GM21367 (cell line): Measurements from ENCODE around the gene PRKCH.
"Not testable (repeated sequence)": the region's sequence is repeated elsewhere in the genome, so short reads cannot be mapped to it uniquely, and the experiment has no call there.

Experiments used
- ATAC-seq: cut with Tn5 transposase; IDR thresholded peaks from one replicate; pipeline ENCODE4 v1.9.1; 2021; ENCODE audit not compliant: unreplicated experiment

Gene PRKCH

GRCh38 chr14:61451891-61452400 lies 130.6 kb downstream of the PRKCH start:
- ATAC-seq, result no peak

- no peak for ATAC-seq
These were observed 131.1 kb downstream of the PRKCH start for GRCh38 chr14:61452452-61452851.

GRCh38 chr14:61453103-61453767 lies 131.9 kb downstream of the PRKCH start:
- ATAC-seq, result no peak

DNA sequence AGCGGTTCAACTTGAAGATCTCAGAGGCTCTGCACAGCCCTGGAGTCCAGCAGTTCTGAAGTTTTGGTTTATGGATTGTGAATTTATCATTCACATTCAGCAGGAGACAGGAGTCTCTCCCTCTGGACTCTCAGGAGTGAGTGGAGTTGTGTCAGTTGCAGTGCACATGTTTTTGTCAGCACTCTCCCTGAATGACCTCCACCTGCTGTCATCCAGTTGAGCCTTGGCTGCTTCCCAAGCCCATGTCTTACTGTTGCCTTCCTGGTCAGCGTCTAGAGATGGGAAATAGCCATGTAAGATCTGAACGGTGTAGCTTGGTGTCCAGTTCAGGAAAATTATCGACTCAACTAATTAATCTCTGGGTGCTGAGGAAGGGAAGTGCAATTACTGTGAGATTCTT lies 133.2 kb downstream of the PRKCH start:
- no peak for ATAC-seq

DNA sequence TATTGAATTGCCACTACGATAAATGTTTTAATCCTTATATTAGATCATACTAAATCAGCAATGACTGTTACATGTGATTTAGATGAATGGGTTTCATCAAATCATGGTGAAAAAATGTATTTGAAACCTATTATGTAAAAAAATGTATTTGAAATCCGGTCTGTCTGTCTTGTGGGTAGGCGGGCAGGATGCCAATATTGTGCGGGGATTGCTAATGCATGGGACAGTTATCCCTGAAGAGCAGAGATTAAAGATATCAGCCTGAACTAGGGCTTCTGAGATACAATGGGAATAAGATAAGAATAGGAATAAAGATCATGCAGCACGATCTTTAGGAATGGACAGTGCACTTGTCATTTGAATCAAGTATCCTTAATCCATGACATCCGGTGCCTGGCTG lies 134.0 kb downstream of the PRKCH start:
- no peak for ATAC-seq

DNA sequence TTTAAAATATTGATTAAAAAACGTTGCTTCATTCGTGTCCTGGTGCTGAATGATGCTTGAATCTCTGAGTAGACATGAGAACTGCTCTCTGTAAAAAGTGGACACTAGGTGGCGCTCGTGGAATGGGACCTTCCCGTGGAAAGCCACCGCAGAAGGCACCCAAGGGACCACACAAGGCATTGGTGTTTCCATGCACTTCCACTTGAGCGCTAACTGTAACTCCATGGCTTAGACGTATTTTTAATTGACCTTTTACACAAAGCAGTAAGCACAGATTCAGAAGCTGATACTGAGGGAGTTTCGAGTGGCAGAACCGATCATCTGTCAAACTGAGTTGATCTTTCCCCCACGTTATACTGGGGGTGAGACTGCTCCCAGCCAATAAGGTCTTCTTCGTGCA lies 135.3 kb downstream of the PRKCH start:
- ATAC-seq, result peak; percentile 71

GRCh38 chr14:61458766-61459165 lies 137.4 kb downstream of the PRKCH start:
- no peak for ATAC-seq

DNA sequence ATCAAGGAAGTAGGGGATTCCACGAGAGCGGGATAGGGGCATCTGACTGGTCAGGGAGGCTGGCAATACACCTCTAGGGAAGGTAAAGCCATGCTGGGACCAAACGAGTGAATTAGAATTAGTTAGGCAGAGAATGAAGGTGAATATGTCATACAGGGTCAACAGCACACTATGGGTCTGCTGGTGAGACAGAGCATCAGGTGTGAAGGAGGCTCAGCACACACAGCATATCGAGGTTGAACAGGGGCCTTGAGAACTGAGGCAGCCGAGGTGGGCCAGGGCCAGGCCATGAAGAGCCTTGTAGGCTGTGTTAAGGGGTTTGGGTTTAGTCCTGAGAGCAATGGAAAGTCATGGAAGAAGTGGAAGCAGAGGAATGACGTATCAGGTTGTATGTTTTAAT lies 137.8 kb downstream of the PRKCH start:
- ATAC-seq, result no peak

DNA sequence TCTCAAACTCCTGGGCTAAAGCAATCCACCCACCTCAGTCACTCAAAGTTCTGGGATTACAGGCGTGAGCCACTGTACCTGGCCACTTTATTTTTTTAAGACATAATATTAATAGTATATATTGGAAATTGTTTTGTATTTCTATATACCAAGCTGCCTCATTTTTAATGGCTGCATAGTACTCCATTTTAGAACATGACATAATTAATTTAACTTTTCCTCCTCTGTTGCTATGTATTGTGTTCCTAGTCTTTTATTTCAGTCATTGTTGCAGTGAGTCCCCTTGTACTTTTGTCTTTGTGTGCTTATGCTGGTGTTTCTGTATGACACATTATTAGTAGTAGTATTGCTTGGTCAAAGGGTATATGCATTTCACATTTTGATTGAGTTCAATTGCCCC lies 138.7 kb downstream of the PRKCH start:
- ATAC-seq, result no peak

DNA sequence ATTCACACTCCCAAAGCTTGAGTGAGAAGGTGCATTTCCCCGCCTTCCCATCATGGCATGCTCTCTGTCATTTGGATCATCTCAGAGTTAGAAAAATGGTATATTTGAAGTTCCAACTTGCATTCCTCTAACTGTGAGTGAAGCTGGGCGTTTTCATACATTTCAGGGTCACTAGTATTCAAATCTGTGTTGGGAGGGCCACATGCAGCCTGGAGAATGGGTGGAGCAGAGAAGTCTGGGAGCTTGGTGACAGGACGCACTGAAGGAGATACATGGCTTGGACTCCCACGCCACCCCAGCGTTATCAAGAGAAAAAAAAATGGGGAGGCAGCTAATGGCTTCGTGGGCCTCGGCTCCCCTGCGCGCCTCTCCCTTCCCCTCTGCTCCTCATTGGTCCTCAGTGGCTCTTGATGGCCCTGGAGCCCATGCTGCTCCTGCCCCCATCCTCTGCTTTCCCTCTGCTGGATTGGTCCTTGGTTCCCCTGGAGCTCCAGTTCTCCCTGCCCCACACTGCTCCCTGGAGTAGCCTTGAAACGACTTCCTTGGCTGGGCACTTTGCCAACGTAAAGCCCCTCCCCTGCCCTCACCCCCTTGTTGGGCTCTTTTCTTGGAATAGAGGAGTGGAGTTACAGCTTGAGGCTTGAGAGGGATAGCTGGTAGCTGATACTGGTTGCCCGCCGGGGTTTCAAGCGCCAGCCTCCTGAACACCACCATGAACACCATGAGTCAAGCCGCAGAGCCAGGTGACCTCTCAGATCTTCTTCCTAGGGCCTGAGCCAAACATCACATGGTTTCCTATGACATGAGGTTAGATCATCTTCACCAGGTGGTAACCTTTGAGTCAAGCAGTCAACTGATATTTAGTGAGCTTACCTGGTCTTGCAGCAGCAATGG lies 139.6 kb downstream of the PRKCH start:
- no peak for ATAC-seq

DNA sequence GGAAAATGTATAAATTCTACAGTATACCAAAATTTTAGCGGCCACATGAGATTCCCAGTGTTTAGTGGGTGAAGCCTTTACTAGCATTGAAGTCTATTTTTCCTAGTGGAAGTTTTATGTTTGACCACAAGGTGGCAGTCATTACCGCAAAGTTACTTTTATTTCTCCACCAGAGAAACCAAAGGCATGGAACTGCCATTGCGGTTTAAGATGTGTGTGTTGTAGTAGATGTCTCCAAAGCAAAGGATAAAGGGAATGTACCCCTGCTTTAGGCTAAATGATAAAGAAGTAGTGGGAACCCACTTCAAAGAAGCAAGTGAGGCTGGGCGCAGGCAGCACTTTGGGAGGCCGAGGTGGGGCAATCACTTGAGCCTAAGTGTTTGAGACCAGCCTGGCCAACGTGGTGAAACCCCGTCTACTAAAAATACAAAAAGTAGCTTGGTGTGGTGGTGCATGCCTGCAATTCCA lies 140.5 kb downstream of the PRKCH start:
- ATAC-seq, result no peak

DNA sequence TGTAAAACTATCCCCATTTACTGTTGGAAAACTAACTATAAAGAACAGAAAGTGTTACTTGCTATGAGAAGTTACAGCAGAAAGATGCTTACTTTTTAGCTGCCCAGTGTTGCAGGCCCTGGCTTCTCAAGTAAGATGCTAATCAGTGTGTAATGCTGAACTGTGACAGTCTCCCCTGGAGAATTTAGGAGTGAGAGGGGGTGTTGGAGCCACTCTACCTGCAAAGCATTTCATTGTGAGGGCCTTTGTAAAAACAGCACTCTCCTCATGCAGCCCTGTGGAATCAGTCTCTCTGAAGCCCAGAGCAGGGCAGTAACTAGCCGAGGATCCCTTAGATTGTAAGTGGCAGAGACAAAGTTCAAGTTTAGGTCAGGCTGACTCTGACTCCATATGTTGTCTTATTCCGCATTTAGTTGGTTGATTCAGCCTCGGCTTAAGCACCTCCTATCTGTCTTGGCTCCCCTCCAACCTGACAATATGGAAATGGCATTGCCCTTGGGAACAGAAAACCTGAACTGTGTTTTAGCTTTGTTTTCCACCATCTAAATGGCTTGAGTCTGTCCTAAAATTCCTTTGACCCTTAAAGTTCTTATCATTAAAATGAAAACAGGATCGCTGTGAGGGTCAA lies 141.3 kb downstream of the PRKCH start:
- ATAC-seq, result no peak

- no peak for ATAC-seq
These were observed 142.4 kb downstream of the PRKCH start for GRCh38 chr14:61463664-61464285.

DNA sequence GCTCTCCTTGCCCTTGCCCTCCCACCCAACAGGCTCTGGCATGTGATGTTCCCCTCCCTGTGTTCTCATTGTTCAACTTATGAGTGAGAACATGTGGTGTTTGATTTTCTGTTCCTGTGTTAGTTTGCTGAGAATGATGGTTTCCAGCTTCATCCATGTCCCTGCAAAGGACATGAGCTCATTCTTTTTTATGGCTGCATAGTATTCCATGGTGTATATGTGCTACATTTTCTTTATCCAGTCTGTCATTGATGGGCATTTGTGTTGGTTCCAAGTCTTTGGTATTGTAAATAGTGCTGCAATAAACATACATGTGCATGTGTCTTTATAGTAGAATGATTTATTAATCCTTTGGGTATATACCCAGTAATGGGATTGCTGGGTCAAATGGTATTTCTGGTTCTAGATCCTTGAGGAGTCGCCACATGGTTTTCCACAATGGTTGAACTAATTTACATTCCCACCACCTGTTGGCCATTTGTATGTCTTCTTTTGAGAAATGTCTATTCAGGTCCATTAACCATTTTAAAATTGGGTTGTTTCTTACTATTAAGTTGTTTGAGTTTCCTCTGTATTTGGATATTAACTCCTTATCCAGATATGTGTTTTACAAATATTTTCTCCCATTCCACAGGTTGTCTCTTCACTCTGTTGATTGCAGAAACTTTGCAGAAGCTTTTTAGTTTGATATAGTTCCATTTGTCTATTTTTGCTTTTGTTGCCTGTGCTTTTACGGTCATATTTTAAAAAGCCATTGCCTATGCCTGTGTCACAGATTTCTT lies 143.4 kb downstream of the PRKCH start:
- ATAC-seq, result not testable (repeated sequence)

GRCh38 chr14:61466249-61466904 lies 145.0 kb downstream of the PRKCH start:
- ATAC-seq, result no peak

DNA sequence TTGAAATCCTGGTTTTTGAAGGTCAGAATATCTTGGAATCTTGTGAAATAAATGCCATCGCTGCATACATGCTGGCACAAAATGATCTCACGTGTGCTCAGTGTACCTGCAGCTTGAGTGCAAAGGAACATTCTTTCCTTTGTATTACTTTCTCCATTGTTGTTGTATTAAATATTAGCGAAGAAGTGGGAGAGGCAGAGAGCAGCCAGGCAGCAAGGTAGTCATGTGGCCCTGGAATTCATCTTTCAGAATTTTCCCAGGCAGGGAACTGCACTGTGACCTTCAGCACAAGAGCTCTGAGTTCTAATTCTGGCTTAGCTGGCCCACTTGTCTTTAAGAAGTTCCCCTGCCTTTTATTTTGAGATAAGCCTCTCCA lies 145.5 kb downstream of the PRKCH start:
- no peak for ATAC-seq

DNA sequence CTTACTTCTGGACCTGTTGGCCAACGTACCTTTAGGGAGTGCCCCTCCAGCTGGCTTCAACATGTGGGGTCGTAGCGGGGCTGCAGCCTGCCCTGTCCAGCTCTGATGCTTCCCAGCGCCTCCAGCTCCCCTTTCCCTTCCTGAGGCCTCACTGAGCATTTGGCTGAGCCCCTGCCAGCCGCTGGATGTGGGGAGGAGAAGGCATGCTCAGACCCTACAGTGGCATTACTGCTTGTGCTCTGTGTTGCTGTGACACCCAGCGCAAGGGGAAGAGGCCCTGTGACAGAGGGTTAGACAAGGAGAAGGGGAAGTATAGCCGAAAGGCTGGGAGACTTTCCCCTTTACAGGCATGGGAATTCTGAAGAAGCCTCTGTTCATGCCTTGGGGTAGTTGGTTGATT lies 145.9 kb downstream of the PRKCH start:
- no peak for ATAC-seq

GRCh38 chr14:61468063-61468825 lies 146.9 kb downstream of the PRKCH start:
- no peak for ATAC-seq

GRCh38 chr14:61469781-61470180 lies 148.4 kb downstream of the PRKCH start:
- no peak for ATAC-seq
